ENCODE data around the gene PRKAG2. TPM values are rescaled to one million over a fixed set of nuclear protein-coding genes. Genes with fewer than 3 reads are reported as not detected.
"Not testable (repeated sequence)": the region's sequence is repeated elsewhere in the genome, so short reads cannot be mapped to it uniquely, and the experiment has no call there.

PRKAG2 gene
- total RNA-seq, 1 experiment from 2014 or later, result 59.7 TPM

DNA sequence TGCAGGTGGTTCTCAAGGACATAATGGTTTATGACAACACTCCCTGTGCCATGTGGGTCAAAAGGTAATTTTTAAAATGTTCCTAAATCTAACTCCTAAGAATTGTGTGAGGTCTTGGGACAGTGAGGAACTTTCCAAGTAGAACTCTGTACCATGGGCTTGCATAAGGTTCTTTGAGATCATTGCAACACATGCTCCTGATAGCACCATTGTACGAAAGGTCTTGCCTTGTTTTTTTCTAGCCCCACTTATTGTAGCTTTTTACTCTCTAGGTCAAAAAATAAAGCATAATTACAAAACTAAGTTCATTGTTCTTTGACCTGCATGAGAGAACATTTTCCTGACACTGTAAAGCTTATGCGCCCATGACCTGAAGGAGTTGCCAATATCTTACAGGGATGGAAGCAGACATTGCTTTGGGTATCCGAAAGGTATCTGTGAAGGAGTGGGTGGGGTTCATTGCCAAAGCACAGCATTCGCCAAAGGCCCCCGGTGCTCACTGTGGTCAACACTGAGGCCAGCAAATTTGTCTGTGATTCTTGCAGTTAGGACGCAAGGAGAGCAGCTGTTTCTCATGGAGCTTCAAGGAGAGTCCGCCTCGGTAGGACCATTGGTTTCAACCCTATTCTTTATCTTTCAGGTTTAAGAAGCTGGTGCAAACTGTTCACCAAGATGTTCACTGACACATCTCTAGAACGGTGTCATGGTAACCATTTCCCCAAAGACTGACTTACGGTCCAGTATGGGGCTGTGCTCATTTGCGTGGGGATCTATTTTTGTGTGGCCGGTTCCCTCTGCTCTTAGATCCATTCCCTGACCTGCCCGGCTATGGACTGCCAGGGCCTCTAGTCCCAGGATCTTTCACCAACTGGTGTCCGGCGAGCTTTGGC, 7.6 kb upstream of the PRKAG2 start:
- DNase-seq (ENCODE audit: low spot score), result no peak

DNA sequence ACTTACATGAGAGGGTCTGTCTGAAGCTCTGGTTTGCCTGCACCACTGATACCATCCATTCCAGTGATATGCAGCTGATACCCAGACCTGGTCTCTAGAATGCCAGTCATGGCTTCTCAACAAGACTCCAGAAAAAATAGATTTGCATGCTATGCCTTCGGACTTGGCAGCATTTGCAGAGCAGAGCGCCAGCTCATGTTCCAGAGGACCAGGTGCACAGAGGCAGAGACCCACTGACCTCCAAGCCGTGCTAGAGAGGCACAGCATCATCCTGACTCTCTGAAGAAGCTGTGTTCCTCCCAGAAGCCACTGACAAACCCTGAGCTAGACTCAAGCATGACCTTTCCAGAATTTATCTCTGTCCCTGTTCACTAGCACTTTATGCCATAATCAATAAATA, 6.9 kb upstream of the PRKAG2 start:
- DNase-seq (ENCODE audit: low spot score), result no peak

DNA sequence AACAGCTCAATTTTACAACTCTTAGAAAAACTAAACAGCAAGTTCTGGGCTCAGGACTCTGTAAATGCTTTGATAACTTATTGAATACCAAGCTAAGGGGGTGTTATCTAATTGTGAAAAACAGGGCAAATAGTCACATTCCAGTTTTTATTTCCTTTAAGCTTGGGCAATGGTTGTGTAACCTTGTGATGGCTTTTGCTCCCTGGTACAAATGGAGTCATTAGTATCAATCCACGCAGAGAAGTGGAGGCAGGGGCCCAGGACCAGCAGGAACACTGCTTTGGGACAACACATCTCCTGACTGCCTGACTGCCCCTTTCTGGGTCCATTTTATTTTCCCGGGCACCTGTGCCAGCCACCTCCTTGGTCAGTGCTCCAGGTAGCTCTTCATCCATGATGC, 5.8 kb upstream of the PRKAG2 start:
- no peak for DNase-seq (ENCODE audit: low spot score)

DNA sequence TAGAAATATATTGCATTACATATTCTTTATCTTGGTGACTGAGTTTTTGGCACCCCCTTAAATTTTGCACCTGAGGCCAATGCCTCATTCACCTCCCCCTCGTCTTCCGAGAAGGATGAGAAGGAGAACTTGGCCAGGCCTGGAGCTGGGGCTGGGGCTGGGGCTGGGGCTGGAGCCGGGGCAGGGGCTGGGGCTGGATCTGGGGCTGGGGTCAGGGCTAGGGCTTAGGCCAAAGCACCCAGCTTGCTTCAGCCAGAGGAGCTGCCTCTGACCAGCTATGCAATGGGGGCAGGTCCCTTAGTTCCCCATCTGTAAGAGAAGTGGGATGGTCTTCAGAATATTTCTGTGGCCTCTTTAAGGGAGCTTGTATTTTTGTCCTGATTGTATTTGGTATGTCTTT, 3.8 kb upstream of the PRKAG2 start:
- no peak for DNase-seq (ENCODE audit: low spot score)

DNA sequence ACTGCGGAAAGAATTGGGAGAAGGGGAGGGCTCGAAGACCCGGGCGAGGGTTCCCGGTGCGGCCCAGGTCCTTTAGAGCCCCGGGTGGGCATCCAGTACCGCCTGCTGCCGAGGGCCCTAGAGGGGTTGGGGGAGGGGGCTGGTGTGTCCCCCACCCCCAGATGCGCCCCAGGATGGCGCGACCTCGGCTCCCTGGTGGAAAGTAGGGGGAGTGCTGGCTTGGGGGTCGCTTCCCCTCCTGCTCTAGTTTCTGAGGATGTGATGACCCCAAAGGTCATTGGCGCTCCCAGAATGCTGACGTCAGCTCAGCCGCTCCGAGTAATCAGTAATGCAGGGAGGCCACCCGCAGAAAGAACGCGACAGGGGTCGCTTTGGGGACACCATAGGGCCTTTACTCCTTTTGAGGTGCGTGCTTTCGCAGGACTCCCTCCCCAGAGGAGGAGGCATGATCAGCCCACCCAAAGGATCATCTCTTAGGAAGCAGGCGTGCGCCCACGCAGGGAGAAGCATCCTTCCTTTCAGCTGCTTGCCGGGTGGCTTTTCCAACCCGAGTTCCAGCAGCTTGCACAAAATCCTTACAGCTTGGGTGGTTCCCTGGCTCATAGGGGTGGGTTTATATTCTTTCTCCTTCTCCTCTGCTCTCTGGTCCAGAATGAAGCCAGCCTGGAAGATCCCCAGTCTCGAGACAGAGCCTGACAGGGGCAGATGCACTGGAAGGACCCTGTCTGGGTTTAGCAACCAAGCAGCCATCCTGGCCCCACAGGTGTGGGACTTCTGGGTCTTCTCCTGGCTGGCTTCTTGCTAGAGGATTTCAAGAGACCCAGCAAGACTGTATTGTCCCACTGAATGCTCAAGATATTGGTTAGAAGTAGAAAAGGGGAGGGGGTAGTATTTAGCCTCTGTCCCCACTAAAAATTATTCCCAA, 1.3 kb upstream of the PRKAG2 start:
- DNase-seq (ENCODE audit: low spot score), result no peak

DNA sequence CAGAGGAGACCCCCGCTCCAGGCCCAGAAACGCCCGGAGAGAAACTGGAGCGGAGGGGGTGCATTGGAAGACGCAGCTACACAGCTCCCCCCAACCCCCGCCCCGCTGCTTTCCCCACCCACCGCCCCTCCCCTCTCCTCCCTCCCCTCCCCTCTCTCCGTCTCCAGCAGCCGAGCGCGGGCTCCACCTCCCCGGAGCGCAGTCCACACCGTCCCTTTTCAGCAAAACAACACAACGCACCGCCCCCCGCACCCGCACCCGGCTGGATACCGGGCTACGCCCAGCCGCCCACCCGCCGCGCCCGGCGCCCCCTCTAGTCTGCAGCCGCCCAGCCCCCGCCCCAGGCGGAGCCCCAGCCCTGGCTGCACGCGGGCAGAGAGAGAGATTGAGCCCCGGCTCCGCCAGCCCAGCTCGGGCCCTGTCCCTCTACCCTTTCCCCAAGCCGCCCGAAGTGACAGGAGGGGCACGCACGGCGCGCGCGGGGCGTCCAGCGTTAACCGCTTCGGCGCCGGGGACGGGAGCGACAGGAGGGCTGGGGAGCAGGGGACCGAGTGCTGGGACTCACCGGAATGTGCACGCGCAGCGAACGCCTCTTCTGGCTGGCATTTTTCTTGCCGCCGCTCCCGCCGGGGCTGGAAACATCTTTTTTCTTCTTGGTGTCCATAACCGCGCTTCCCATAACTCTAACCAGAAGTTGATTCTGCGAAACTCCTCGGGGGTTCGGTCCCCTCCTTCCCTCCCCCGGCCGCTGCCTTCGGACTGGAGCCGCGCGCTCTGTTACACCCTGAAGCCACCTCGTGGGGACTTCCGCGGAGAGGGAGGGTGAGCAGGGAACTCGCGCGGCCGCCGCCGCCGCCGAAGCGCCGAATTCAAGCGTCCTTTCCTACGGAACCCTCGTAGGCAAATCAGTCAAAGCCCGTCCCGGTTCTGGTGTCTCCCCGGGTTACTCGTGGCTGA, 695 bp downstream of the PRKAG2 start:
- DNase-seq (ENCODE audit: low spot score), result peak; percentile 21

DNA sequence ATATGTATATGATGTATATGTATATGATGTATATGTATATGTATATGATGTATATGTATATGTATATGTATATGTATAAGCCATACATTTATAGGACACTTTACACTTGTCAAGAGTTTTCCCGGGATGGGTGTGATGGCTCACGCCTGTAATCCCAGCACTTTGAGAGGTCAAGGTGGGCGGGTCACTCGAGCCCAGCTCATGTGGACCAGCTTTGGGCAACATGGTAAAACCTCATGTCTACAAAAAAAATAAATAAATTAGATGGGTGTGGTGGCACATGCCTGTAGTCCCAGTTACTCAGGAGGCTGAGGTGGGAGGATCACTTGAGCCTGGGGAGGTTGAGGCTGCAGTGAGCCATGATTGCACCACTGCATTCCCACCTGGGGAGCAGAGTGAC, 2.4 kb downstream of the PRKAG2 start:
- not testable (repeated sequence) for DNase-seq (ENCODE audit: low spot score)

DNA sequence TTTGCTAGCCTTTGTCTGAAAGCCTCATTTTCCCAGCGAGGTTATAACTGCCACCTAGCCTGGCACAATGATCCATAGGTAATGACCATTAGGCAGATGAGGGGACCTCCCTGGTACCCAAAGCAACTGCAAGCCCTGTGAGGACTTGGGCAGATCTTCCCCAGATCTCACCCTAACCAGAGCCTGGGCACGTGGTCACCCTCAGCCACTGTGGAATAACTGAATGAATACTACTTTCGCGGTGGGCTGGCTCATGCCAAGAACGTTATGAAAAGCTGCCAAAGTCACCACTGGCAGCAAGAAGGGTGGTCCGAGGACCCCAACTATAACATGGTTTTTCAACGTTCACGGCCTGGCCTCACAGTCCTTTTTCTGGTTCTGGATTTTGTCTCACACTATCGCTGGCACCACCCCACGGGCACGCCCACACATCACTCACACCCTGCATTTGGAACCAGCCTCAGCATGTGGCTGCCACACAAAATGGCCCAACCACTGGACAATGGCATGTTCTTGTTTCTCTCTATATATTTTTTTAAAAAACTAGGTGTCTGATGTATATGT, 3.4 kb downstream of the PRKAG2 start:
- DNase-seq (ENCODE audit: low spot score), result no peak

DNA sequence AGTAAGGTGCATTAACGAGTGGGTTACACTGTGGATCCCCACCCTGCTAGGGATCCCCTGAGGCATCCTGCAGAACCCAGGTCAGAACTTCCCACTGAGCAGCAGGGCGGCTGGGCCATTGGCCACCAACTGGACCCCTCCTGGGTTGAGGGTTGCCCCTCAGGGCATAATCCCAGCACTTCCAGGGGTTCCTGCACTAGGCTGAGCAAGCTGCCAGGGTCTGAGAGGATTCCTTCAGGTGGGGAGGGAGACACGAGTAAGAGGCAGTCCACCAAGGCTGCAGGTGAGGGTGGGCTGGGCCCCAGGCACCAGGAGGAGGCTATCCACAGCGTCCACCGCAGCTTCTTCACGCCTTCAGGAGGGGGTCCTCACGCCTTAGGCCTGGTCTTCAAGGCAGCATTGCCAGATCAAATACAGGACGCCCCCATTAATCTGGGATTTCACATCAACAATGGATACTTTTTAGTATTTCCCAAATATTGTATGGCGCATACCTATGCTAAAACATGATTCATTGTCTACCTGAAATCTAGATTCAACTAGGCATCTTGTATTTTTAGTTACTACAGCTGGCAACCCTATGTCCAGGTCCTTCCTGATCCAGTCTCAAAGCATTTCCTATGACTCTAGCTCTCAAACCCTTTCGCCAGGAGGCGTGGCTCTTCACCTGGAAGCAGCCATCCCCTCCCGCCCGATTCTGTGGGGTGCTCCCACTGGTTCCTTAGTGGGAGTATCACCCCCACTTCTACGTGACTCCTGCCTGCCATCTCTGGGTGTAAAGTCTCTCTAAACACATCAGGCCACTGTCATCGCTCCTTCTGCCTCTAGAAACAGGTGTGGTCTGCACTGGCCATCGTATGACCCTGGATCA, 4.1 kb downstream of the PRKAG2 start:
- DNase-seq (ENCODE audit: low spot score), result no peak

DNA sequence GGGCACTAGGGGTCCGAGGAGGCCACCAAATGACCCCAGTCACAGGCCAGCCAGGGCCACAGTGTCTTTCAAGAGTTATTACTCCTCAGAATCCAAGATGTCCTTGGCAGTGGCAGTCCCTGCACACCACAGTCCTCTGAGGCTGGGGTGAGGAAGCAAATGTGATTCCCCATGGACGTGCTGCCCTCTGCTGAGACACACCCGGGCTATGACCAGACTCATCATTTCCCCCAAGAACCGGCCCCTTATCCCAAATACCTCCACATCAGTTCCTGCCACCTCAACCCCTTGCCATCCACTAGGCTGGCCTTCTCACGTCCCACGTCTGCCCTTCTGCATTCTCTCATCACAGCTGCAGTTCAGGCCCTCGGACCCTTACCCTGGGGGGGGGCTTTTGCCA, 5.0 kb downstream of the PRKAG2 start:
- DNase-seq (ENCODE audit: low spot score), result no peak

DNA sequence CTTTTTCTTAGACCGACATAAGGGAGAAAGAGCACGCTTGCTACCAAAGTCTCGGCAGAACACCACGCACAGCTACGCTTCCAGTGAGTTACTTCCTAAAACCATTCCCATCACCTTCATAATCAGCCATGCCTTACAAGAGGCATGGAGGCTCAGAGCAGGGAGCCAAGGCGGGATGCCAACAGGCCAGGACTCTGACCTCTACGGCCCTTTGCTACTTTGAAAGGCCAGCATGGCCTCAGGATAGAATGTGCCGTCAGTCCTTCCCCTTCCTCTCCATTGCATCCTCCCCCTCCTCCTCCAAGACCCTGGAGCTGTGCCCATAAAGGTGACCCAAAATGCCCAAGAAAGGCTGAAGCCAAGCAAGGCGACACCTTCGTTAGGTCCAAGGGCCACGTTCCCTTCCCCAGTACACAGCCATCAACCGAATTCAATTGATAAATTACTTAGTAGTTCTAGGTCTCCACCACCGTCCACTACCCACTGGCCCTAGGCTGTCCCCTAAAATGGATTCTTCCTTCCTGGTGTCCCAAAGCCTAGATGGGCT, 5.7 kb downstream of the PRKAG2 start:
- DNase-seq (ENCODE audit: low spot score), result no peak

DNA sequence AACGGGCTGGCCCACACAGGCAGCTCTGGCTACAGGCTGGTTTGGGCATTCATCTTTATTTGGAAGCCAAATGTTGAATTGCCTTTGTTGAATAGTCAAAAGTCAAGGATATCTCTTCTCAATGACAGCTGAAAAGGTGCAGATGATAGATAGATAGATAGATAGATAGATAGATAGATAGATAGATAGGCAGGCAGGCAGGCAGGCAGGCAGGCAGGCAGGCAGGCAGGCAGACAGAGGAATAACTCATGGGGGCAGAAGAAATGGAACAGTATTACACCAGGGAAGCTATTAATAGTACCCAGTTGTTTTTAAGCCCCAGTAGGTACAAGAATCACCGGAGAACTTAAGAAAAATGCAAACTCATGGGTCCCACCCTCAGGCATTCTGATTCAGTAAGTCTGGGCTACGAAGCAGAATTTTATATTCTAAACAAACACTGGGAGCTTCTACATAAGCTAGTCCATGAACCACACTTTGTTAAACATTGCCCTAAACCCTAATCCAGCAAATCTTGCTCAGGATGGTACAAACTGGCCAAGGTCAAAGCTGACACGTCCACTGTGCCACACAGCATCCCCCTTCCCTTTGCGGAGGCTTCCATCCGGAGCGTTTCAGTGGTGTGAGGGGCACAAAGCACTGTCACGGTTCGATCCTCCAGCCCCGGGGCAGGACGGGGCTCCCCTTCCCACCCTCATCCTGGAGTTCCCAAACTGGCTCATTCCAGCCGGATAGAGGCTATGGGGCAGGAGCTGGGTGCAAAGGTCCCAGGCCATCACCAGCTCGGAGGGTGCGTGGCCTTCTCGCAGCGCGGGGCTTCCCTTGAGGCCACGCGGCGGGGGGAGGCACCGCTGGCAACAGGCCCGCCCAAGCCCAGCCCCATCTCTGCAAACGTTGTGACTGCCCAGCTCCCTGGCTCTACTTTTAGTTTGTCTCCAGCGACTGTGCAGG, 6.7 kb downstream of the PRKAG2 start:
- no peak for DNase-seq (ENCODE audit: low spot score)

DNA sequence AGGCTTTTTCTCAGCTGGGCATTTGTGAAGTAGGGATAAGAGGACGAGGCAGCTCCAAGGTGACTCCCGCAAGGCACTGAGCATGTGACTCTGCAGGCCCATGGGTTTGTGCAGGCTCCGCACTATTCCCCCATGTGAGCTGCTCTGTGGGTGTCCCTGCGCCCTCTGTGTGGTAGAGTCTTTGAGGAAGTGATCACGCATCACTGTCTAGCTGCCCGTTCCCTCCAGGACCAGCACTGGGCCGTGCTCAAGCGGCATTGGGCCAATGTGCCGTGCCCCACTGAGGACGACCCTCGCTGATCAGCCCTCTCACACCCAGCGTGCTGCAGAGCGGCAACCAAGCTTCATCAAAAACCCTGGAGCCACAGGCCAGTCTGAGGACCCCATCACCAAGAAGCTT, 7.5 kb downstream of the PRKAG2 start:
- no peak for DNase-seq (ENCODE audit: low spot score)

DNA sequence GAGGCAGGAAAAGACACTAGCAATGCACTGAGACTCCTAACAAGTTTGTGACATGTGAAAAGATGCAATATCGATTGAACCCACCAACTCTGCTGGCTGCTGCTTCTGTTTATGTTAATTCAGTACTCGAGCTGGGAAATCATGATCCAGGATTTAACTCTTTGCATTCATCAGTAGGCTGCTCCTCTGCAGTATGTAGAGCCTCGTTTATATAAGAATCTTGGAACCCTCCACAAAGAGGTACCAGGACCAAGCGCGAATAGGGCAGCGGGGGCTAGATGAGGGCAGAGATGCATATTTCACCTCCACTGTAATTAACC, 7.8 kb downstream of the PRKAG2 start:
- DNase-seq (ENCODE audit: low spot score), result no peak

DNA sequence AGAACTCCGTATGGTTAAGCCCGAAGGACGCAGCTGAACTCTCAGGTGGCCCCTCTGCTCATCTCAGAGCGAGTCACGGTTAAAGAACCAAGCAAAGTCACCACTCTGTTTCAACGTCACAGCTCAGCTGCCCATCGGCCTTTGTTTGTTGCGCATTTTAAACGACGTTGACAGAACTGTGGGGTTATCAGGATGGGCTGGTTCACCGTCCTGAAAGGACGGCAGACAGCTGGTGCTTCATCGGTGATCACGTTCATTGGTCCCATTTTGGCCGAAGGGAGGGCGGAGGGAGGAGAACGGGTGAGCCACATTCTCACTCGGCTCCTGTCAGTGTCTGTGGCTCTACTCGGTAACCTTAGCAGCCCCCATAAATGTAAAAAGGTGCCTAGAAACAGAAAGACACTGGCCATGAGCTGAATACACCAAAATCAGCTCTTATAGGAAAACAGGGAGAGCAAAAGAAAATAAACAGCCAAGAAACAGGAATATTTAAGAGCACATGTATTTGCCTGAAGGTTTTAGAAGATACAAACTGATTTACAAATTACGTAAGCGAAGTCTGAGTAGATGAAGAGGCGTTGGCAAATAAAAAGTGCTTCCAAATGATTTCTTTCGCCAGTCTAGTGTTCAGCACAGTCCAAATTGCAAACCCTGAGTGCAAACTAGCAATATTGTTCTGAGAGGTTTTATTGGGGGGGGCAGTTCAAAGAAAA, 8.4 kb downstream of the PRKAG2 start:
- no peak for DNase-seq (ENCODE audit: low spot score)

DNA sequence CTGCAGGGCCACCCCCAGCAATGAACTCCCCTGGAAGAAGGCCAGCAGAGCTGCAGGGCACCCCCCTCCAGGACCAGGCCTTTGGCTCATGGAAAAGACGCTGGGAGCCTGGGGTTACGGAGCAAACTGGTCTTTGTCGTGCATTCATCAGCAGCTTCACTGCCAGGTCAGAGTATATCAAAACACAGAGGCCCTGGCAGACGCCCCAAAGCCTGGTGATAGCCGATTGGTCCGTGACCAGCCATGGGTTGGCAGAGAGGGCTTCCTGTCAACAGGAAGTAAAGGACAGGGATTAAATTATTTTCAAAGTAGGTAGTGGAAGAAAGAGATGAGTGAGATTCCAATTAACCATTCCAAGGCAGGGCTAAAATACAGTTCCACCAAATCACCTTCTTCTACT, 9.0 kb downstream of the PRKAG2 start:
- DNase-seq (ENCODE audit: low spot score), result no peak

DNA sequence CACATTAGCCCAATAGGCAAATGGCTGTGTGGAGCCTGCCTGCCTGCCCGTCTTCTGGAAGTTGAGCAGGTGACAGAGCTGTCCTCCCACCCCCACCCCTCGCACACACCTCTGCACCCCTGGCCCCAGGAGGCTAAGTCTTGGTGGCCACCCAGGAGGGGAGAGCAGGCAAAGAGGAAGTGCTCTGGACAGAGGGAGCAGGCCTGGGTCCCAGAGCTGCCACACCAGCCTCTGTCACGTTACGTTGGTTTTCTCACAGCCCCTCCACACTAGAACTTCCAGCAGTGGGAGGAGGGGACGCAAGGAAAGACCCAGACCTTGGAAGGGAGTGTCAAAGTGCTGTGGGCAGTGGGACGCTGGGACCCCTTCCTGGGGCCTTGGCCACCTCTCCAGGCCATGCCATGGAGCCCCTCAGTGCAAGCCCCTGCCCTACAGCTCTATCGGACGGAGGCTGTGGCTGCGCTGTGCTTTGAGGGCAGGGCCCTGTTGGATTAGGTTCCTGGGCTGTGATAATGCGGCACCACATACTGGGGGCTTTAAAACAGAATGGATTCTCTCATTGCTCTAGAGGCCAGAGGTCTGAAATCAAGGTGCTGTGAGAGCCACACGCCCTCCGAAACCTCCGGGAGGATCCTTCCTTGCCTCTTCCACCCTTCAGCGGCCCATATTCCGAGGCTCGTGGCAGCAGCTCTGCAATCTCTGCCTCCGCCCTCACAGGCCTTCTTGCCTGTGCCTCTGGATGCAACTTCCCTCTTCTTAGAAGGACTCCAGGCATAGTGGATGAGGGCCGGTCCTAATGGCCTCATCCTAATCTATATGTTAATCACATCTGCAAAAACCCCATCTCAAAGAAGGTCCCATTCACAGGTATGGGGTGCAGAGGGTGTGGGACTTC, 9.9 kb downstream of the PRKAG2 start:
- no peak for DNase-seq (ENCODE audit: low spot score)

All from A172 (cell line).